ENCODE data around the gene PEX5L. TPM values are rescaled to one million over a fixed set of nuclear protein-coding genes. Genes with fewer than 3 reads are reported as not detected.

Gene PEX5L
- total RNA-seq, 2 donors from 2014 or later = 0.86 to 1.9 TPM

GRCh38 chr3:179872842-179873241 lies 163.9 kb downstream of the PEX5L start:
- Mint-ChIP-seq H3K27me3 (ENCODE audit: insufficient read depth) (no peaks in the 10 kb centered on the region), H3K4me3 (no peak overlapping the region), H3K27ac (peak overlapping the region; percentile 21), H3K9me3 (no peaks in the 10 kb centered on the region), H3K4me1 (peaks cover 45% of the 10 kb centered on the region), H3K36me3 (ENCODE audit: low read depth) (no peaks in the 10 kb centered on the region)
- Histone ChIP-seq H3K9ac (ENCODE audit: extremely low read depth, low read length, poor library complexity, severe bottlenecking) (no peak overlapping the region), H3K9me3 (ENCODE audit: control insufficient read depth, low read length) (no peaks in the 10 kb centered on the region), H3K27me3 (ENCODE audit: control insufficient read depth, insufficient read depth, low read length, poor library complexity, severe bottlenecking) (no peaks in the 10 kb centered on the region), H3K4me3 (ENCODE audit: low read length) (no peak overlapping the region), H3K36me3 (ENCODE audit: control insufficient read depth, insufficient read depth, low read length) (no peaks in the 10 kb centered on the region), H3K27ac (ENCODE audit: low read depth, low read length) (no peak overlapping the region), H3K4me1 (ENCODE audit: control insufficient read depth, insufficient read depth, low read length) (peaks cover 15% of the 10 kb centered on the region)
- peak; percentile 81 for DNase-seq
- peak; percentile 71 for TF ChIP-seq CTCF (conservative IDR thresholded peaks at IDR 0.05)
- WGBS, 2 experiments (ENCODE audit: insufficient coverage in 1 of 2, insufficient read length in 1 of 2) = 40 to 67% methylated on average over 1 to 5 of the region's 5 CpGs

- Histone ChIP-seq H3K27ac (ENCODE audit: low read depth, low read length) (no peak overlapping the region), H3K9me3 (ENCODE audit: control insufficient read depth, low read length) (no peaks in the 10 kb centered on the region), H3K27me3 (ENCODE audit: control insufficient read depth, insufficient read depth, low read length, poor library complexity, severe bottlenecking) (no peaks in the 10 kb centered on the region), H3K9ac (ENCODE audit: extremely low read depth, low read length, poor library complexity, severe bottlenecking) (no peak overlapping the region), H3K4me3 (ENCODE audit: low read length) (no peak overlapping the region), H3K36me3 (ENCODE audit: control insufficient read depth, insufficient read depth, low read length) (no peaks in the 10 kb centered on the region), H3K4me1 (ENCODE audit: control insufficient read depth, insufficient read depth, low read length) (peaks cover 15% of the 10 kb centered on the region)
- no peaks in the 10 kb centered on the region for H3K36me3 Mint-ChIP-seq (ENCODE audit: low read depth)
- DNase-seq = no peak
- WGBS, 2 experiments (ENCODE audit: insufficient coverage in 1 of 2, insufficient read length in 1 of 2) = 46 to 74% methylated on average over 3 to 4 of the region's 4 CpGs
- TF ChIP-seq CTCF (conservative IDR thresholded peaks at IDR 0.05) = no peak
- no peaks in the 10 kb centered on the region for H3K9me3 Mint-ChIP-seq
- H3K4me1 Mint-ChIP-seq = peaks cover 52% of the 10 kb centered on the region
- H3K4me3 Mint-ChIP-seq = no peak overlapping the region
- peak overlapping the region; percentile 84 for H3K27ac Mint-ChIP-seq
- no peaks in the 10 kb centered on the region for H3K27me3 Mint-ChIP-seq (ENCODE audit: insufficient read depth)
Measured at GRCh38 chr3:179871782-179872181, 165.0 kb downstream of the PEX5L start.

GRCh38 chr3:179868715-179869114 lies 168.0 kb downstream of the PEX5L start:
- H3K9me3 ChIP-seq (ENCODE audit: control insufficient read depth, low read length) = no peaks in the 10 kb centered on the region
- H3K4me1 ChIP-seq (ENCODE audit: control insufficient read depth, insufficient read depth, low read length) = peaks cover 15% of the 10 kb centered on the region
- H3K27ac Mint-ChIP-seq = peak overlapping the region; percentile 87
- H3K9me3 Mint-ChIP-seq = peaks cover 4% of the 10 kb centered on the region
- no peaks in the 10 kb centered on the region for H3K36me3 Mint-ChIP-seq (ENCODE audit: low read depth)
- H3K36me3 ChIP-seq (ENCODE audit: control insufficient read depth, insufficient read depth, low read length) = no peaks in the 10 kb centered on the region
- H3K27ac ChIP-seq (ENCODE audit: low read depth, low read length) = no peak overlapping the region
- H3K4me3 ChIP-seq (ENCODE audit: low read length) = no peak overlapping the region
- H3K27me3 ChIP-seq (ENCODE audit: control insufficient read depth, insufficient read depth, low read length, poor library complexity, severe bottlenecking) = no peaks in the 10 kb centered on the region
- TF ChIP-seq CTCF (conservative IDR thresholded peaks at IDR 0.05) = no peak
- DNase-seq = peak; percentile 65
- WGBS, 2 experiments (ENCODE audit: insufficient coverage in 1 of 2, insufficient read length in 1 of 2) = 60 to 77% methylated on average over 3 to 5 of the region's 5 CpGs
- H3K4me3 Mint-ChIP-seq = no peak overlapping the region
- no peaks in the 10 kb centered on the region for H3K27me3 Mint-ChIP-seq (ENCODE audit: insufficient read depth)
- no peak overlapping the region for H3K9ac ChIP-seq (ENCODE audit: extremely low read depth, low read length, poor library complexity, severe bottlenecking)
- peaks cover 67% of the 10 kb centered on the region for H3K4me1 Mint-ChIP-seq

Measured in endodermal cell (in vitro differentiated cells).